ENCODE results near the gene IZUMO4.

- TF ChIP-seq CTCF (optimal IDR thresholded peaks at IDR 0.05 in 1 of 3, IDR thresholded peaks at IDR 0.05 in 1 of 3, conservative IDR thresholded peaks at IDR 0.05 in 1 of 3; ENCODE audit: extremely low read depth in 1 of 3, insufficient read depth in 2 of 3, low read length in 3 of 3) (no peak), EZH2 (IDR thresholded peaks at IDR 0.05; ENCODE audit: low read length) (no peak)
These were observed 18.7 kb upstream of the IZUMO4 start for GRCh38 chr19:2077833-2078619.

Data from keratinocyte (primary cell).